SK-N-SH treated with all-trans-retinoic acid at 6 μM for 48 hours (cell line): ENCODE results near the gene DDX25.

Source experiments
- PPARA ChIP-seq: fragments of 250-450 bp; sonication (Bioruptor Pico); IDR thresholded peaks from 2 replicates; pipeline ENCODE4 v1.5.0; 2020; ENCODE audit warnings: mild to moderate bottlenecking, borderline replicate concordance
- RARB ChIP-seq: fragments of 250-450 bp; sonication (Bioruptor Pico); IDR thresholded peaks from 2 replicates; pipeline ENCODE4 v1.8.0; 2021; ENCODE audit warnings: mild to moderate bottlenecking, moderate library complexity
- TCF4 ChIP-seq: fragments of 250-450 bp; sonication (Bioruptor Pico); IDR thresholded peaks from 2 replicates; pipeline ENCODE4 v1.8.0; 2021; ENCODE audit warnings: mild to moderate bottlenecking, moderate library complexity, borderline replicate concordance
- TOX ChIP-seq: fragments of 250-450 bp; sonication (Bioruptor Pico); IDR thresholded peaks from 2 replicates; pipeline ENCODE4 v1.8.0; 2021; ENCODE audit warnings: mild to moderate bottlenecking, moderate library complexity, borderline replicate concordance
- TF ChIP-seq, protein P1 (sequence below): fragments of 250-450 bp; sonication (Bioruptor Pico); IDR thresholded peaks from 2 replicates; pipeline ENCODE4 v1.8.0; 2020; ENCODE audit warnings: mild to moderate bottlenecking, moderate library complexity, borderline replicate concordance
- TF ChIP-seq, protein P2 (sequence below): fragments of 250-450 bp; sonication (Bioruptor Pico); IDR thresholded peaks from 2 replicates; pipeline ENCODE4 v1.5.1; 2021; ENCODE audit warnings: mild to moderate bottlenecking, moderate library complexity

DNA sequence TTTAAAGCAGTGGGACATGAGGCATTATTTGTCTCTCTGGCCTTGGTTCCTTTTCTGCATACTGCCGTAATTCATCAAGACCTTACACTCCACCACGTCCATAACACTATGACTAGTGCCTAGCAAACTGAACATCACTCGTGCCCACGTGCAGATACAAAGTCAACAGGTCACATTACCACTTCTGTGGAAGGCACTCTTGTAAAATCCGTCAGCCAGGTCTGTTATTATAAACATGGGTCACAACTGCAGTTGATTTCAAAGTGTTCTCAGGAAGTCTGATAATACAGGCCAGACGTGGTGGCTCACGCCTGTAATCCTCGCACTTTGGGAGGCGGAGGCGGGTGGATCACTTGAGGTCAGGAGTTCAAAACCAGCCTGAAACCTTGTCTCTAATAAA lies 55.6 kb downstream of the DDX25 start:
- TF ChIP-seq RARB (CRISPR knock-in tag) (no peak), TOX (CRISPR knock-in tag) (no peak), TCF4 (CRISPR knock-in tag) (no peak), PPARA (no peak)
- TF ChIP-seq, protein P1, sequence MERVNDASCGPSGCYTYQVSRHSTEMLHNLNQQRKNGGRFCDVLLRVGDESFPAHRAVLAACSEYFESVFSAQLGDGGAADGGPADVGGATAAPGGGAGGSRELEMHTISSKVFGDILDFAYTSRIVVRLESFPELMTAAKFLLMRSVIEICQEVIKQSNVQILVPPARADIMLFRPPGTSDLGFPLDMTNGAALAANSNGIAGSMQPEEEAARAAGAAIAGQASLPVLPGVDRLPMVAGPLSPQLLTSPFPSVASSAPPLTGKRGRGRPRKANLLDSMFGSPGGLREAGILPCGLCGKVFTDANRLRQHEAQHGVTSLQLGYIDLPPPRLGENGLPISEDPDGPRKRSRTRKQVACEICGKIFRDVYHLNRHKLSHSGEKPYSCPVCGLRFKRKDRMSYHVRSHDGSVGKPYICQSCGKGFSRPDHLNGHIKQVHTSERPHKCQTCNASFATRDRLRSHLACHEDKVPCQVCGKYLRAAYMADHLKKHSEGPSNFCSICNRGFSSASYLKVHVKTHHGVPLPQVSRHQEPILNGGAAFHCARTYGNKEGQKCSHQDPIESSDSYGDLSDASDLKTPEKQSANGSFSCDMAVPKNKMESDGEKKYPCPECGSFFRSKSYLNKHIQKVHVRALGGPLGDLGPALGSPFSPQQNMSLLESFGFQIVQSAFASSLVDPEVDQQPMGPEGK (CRISPR knock-in tag), result no peak
- TF ChIP-seq, protein P2, sequence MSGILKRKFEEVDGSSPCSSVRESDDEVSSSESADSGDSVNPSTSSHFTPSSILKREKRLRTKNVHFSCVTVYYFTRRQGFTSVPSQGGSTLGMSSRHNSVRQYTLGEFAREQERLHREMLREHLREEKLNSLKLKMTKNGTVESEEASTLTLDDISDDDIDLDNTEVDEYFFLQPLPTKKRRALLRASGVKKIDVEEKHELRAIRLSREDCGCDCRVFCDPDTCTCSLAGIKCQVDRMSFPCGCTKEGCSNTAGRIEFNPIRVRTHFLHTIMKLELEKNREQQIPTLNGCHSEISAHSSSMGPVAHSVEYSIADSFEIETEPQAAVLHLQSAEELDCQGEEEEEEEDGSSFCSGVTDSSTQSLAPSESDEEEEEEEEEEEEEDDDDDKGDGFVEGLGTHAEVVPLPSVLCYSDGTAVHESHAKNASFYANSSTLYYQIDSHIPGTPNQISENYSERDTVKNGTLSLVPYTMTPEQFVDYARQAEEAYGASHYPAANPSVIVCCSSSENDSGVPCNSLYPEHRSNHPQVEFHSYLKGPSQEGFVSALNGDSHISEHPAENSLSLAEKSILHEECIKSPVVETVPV (CRISPR knock-in tag), result no peak
